Uterus (tissue), 4 donors: ENCODE measurements around the gene AGFG1. TPM values are rescaled to one million over a fixed set of nuclear protein-coding genes. Genes with fewer than 3 reads are reported as not detected.
"Not testable (repeated sequence)": the region's sequence is repeated elsewhere in the genome, so short reads cannot be mapped to it uniquely, and the experiment has no call there.

Experiments
- DNase-seq, 2 donors: peaks; one replicate each; pipeline ENCODE4 v3.0.0-alpha.2; 2019 to 2020
- H3K27ac ChIP-seq, 2 donors: fragments of 200-600 bp; sonication (generic); 1 replicate in 1 of 2; 2 replicates in 1 of 2; pipeline ENCODE4 v1.5.1; 2016 to 2018
- H3K27me3 ChIP-seq, 2 donors: fragments of 200-600 bp; sonication (generic); one replicate each; pipeline ENCODE4 v1.5.1; 2018 to 2019; ENCODE audit warnings: control low read depth in 1 of 2
- H3K36me3 ChIP-seq, 2 donors: fragments of 200-600 bp; sonication (generic); one replicate each; pipeline ENCODE4 v1.5.1; 2019; ENCODE audit warnings: control low read depth in 1 of 2
- H3K4me1 ChIP-seq, 2 donors: fragments of 200-600 bp; sonication (generic); one replicate each; pipeline ENCODE4 v1.5.1; 2018 to 2019; ENCODE audit warnings: control low read depth in 1 of 2
- H3K4me3 ChIP-seq, 2 donors: fragments of 200-600 bp; sonication (generic); 1 replicate in 1 of 2; 2 replicates in 1 of 2; pipeline ENCODE4 v1.5.1; 2018 to 2019; ENCODE audit warnings: mild to moderate bottlenecking in 1 of 2
- H3K9me3 ChIP-seq, 2 donors: fragments of 200-600 bp; sonication (generic); one replicate each; pipeline ENCODE4 v1.5.1; 2019; ENCODE audit warnings: control low read depth in 1 of 2
- POLR2A ChIP-seq, 2 donors: fragments of 450-650 bp; IDR thresholded peaks; one replicate each; pipeline ENCODE4 v1.6.1; 2016; ENCODE audit warnings: antibody characterized with exemption in 2 of 2, mild to moderate bottlenecking in 1 of 2, moderate library complexity in 1 of 2
- intact Hi-C: fragments of 100-400 bp; cut with DNase I; formaldehyde crosslinking; loops from one replicate; pipeline ENCODE4 v1.15.1; 2023; ENCODE audit warnings: low total_unique reads
- total RNA-seq, 4 donors: library from RNA; depleted of rRNA in 3 of 4; stranded (reverse); fragments of >200 nt in 3 of 4; gene quantifications; one replicate each; pipeline versions ENCODE4 v1.1.0 to v1.2.4, GENCODE V29; 2014 to 2023
- TF ChIP-seq, protein P1 (sequence below), 4 experiments: fragments of 200-600 bp in 2 of 4; fragments of 450-650 bp in 2 of 4; sonication (generic) in 2 of 4; IDR thresholded peaks; one replicate each; pipeline ENCODE4 v1.5.1; 2016 to 2019; ENCODE audit warnings: antibody characterized with exemption in 4 of 4, mild to moderate bottlenecking in 2 of 4, moderate library complexity in 1 of 4
- donor health status: DM: yes; HTN: yes; CAD: no.

AGFG1 gene
- total RNA-seq, 4 donors from 2014 or later = 17.6 to 60.4 (median 29.9) TPM

DNA sequence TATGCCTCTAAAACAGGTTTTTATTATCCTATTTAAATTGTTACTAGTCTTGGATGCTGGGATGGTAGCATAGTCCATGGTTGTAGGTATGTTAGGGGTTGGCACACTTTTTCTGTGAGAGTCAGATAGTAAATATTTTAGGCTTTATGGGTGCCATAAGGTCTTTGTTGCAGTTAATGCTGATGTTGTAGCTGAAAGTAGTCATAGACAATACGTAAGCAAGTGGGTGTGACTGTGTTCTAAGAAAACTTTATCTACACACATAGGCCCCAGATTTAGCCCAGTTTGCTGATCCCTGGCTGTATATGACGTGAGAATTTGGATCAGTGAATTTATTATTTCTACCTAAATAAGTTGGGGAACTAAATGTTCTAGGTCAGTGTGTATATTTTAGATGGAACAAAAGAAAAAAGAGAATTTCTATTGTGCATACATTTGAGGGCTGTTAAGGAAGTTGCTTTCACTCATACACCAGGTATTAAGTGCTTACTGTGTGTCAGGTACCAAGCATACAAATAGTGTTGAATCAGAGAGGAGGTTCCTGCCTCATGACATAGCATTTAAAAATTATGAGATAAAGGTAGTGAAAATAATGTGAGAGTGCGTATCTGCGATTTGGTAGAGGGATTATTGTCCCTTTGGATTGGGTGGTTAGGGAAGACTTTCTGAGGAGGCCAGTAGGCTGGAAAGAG lies 39.4 kb downstream of the AGFG1 start:
- Histone ChIP-seq H3K27ac (no peak overlapping the region), H3K36me3 (no peaks in the 10 kb centered on the region), H3K9me3 (no peaks in the 10 kb centered on the region), H3K4me1 (no peaks in the 10 kb centered on the region), H3K27me3 (no peaks in the 10 kb centered on the region), H3K4me3 (no peak overlapping the region)
- TF ChIP-seq, protein P1, sequence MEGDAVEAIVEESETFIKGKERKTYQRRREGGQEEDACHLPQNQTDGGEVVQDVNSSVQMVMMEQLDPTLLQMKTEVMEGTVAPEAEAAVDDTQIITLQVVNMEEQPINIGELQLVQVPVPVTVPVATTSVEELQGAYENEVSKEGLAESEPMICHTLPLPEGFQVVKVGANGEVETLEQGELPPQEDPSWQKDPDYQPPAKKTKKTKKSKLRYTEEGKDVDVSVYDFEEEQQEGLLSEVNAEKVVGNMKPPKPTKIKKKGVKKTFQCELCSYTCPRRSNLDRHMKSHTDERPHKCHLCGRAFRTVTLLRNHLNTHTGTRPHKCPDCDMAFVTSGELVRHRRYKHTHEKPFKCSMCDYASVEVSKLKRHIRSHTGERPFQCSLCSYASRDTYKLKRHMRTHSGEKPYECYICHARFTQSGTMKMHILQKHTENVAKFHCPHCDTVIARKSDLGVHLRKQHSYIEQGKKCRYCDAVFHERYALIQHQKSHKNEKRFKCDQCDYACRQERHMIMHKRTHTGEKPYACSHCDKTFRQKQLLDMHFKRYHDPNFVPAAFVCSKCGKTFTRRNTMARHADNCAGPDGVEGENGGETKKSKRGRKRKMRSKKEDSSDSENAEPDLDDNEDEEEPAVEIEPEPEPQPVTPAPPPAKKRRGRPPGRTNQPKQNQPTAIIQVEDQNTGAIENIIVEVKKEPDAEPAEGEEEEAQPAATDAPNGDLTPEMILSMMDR (IDR thresholded peaks at IDR 0.05) = no peak
- TF ChIP-seq POLR2A (IDR thresholded peaks at IDR 0.05) = no peak
- DNase-seq = no peak
- intact Hi-C loops = no loop called here

DNA sequence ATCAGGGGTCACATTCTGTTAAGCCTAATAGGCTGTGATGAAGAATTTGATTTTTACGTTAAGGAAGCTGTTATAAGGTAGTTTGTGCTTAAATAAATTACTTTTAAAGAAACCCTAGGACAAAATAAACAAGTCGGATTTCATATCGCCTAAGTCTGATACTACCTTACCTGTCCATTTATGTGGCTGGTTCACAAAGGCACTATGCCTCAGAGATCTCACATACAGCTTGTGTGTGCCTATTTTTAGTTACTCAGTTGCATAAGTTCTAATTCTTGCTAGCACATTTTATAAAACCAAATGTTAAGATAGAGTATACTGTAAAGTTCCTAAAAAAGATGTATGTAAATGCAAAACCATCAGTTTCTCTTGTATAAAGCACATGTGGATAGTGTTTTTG lies 40.0 kb downstream of the AGFG1 start:
- Histone ChIP-seq H3K4me3 (no peak overlapping the region), H3K27me3 (no peaks in the 10 kb centered on the region), H3K9me3 (no peaks in the 10 kb centered on the region), H3K27ac (no peak overlapping the region), H3K36me3 (no peaks in the 10 kb centered on the region), H3K4me1 (no peaks in the 10 kb centered on the region)
- TF ChIP-seq, protein P1 (IDR thresholded peaks at IDR 0.05) = no peak
- TF ChIP-seq POLR2A (IDR thresholded peaks at IDR 0.05) = no peak
- intact Hi-C loops = no loop called here
- no peak for DNase-seq

DNA sequence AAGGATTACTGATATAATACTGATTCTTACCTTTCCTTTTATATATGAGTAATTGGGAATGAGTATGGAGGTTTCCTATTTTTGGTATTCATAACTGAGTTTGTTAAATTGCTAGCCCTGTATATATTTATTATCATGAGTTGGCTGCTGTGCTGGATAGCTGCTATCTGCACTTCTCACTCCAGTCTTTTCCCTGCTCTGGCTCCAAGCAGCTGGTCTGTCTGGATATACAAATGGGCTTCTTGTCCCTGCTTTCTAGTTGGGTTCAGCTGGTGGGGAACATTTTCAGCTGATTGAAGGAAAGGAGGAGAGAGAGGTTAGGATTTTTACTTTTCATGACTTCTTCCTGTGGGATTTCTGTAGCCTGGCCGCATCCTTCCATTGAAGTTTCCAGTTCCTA lies 41.2 kb downstream of the AGFG1 start:
- DNase-seq = no peak
- Histone ChIP-seq H3K9me3 (no peaks in the 10 kb centered on the region), H3K4me1 (no peaks in the 10 kb centered on the region), H3K27me3 (no peaks in the 10 kb centered on the region), H3K4me3 (no peak overlapping the region), H3K27ac (no peak overlapping the region), H3K36me3 (no peaks in the 10 kb centered on the region)
- intact Hi-C loops = no loop called here
- TF ChIP-seq, protein P1 (IDR thresholded peaks at IDR 0.05) = no peak
- TF ChIP-seq POLR2A (IDR thresholded peaks at IDR 0.05) = no peak

DNA sequence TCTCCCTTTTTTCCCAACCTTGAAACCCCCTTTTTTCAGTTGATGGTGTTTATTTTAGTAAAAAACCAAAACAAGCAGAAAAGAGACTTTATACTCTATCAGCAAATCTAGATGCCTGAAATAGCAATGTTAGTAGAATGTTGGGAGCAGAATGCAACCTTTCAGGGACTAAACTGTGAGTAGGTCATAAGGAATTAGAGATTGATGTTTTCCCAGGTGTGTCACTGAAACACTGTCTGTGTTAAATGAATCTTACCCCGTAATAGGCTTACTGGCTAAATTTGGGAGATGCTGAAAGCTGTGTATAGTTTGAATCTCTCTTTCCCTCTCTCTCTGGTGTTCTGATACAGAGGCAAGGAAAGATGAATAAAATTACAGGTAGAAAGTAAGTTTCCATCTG lies 43.8 kb downstream of the AGFG1 start:
- TF ChIP-seq, protein P1 (IDR thresholded peaks at IDR 0.05) = no peak
- no peak for TF ChIP-seq POLR2A (IDR thresholded peaks at IDR 0.05)
- DNase-seq = no peak
- Histone ChIP-seq H3K36me3 (no peaks in the 10 kb centered on the region), H3K27me3 (no peaks in the 10 kb centered on the region), H3K4me3 (no peak overlapping the region), H3K27ac (no peak overlapping the region), H3K9me3 (no peaks in the 10 kb centered on the region), H3K4me1 (no peaks in the 10 kb centered on the region)
- intact Hi-C loops = no loop called here

DNA sequence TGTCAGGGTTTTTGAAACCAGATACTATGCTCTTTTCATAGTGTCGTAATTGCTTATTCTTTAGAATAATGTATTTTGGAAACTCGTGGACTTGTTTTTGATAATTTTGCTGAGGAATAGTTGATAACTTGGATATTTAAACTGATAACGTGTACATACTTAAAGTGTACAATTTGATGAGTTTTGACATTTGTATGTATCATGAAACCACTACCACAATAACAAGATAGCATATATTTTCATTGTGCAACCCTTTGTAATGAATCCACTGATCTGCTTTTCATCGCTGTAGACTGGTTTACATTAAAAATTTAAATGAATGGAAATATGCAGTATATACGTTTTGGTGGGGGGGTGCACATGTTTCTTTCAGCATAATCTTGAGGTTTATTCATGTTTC lies 45.8 kb downstream of the AGFG1 start:
- no peaks in the 10 kb centered on the region for H3K9me3 ChIP-seq
- no peak overlapping the region for H3K27ac ChIP-seq
- no peak overlapping the region for H3K4me3 ChIP-seq
- no peaks in the 10 kb centered on the region for H3K4me1 ChIP-seq
- DNase-seq = no peak
- intact Hi-C loops = no loop called here
- TF ChIP-seq POLR2A (IDR thresholded peaks at IDR 0.05) = no peak
- TF ChIP-seq, protein P1 (IDR thresholded peaks at IDR 0.05) = no peak
- H3K27me3 ChIP-seq = no peaks in the 10 kb centered on the region
- no peaks in the 10 kb centered on the region for H3K36me3 ChIP-seq

DNA sequence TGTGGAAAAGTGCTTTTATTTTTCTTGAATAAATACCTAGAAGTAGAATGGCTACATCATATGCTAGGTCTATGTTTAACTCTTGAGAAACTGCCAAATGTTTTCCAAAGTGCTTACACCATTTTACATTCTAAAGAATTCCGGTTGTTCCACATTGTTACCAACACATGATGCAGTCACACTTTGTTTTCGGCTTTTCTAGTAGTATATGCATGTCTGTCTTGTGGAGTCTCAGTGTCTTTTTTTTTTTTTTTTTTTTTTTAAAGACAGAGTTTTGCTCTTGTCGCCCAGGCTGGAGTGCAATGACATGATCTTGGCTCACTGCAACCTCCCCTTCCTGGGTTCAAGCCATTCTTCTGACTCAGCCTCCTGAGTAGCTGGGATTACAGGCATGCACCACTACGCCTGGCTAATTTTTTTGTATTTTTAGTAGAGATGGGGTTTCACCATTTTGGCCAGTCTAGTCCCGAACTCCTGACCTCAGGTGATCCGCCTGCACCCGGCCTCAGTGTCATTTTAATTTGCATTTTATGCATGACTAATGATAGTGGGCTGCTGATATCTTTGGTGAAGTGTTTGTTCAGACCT lies 46.4 kb downstream of the AGFG1 start:
- H3K9me3 ChIP-seq, H3K4me3 ChIP-seq, DNase-seq, H3K4me1 ChIP-seq, H3K36me3 ChIP-seq, H3K27ac ChIP-seq, H3K27me3 ChIP-seq, intact Hi-C loops: not testable (repeated sequence)

DNA sequence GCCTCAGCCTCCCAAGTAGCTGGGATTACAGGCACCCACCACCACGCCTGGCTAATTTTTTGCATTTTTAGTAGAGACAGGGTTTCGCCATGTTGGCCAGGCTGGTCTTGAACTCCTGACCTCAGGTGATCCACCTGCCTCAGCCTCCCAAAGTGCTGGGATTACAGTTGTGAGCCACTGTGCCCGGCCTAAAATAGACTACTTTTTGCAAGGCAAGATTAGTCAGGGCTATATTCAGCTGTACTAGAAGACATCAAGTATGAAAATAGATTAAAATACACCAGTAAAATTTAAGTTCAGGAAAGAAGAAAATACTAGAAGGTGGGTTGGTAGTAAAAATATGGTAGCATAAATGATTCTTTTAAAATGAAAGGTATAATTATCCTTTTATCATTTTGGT lies 49.2 kb downstream of the AGFG1 start:
- intact Hi-C loops, H3K4me1 ChIP-seq, H3K36me3 ChIP-seq, H3K27ac ChIP-seq, H3K9me3 ChIP-seq, H3K27me3 ChIP-seq, DNase-seq, H3K4me3 ChIP-seq: not testable (repeated sequence)
